Suppressor macrophage (primary cell): ENCODE results near the gene GPC2.

ENCODE experiments used
- DNase-seq, 4 experiments: peaks; one replicate each; pipeline ENCODE4 v3.0.0-alpha.2; 2020 to 2022

Gene GPC2

GRCh38 chr7:100167912-100168323 is 9.3 kb downstream of the GPC2 start:
- no peak for DNase-seq

GRCh38 chr7:100166970-100167911 is 9.9 kb downstream of the GPC2 start:
- peak in 2 of 4 experiments; percentile 29 to 41 for DNase-seq

GRCh38 chr7:100166317-100166940 is 10.8 kb downstream of the GPC2 start:
- DNase-seq = no peak

- no peak for DNase-seq
These were observed 13.3 kb downstream of the GPC2 start for GRCh38 chr7:100163871-100164270.

GRCh38 chr7:100163006-100163531 is 14.1 kb downstream of the GPC2 start:
- DNase-seq = no peak

- no peak for DNase-seq
These were observed 17.1 kb downstream of the GPC2 start for GRCh38 chr7:100160067-100160466.

- DNase-seq = peak in 2 of 4 experiments; percentile 30 to 40
These were observed 18.0 kb downstream of the GPC2 start for GRCh38 chr7:100159099-100159623.

- peak; percentile 86 to 95 (median 90) for DNase-seq
These were observed 18.7 kb downstream of the GPC2 start, which contains the start of gene TRAPPC14 for GRCh38 chr7:100158229-100159098. TSS of gene TRAPPC14 (minus strand) at chr7:100158723. CDS start at chr7:100158499, 224 bp downstream.

GRCh38 chr7:100157334-100158228 is 19.6 kb downstream of the GPC2 start:
- peak; percentile 56 to 83 (median 76) for DNase-seq

GRCh38 chr7:100157069-100157333 is 20.2 kb downstream of the GPC2 start:
- DNase-seq = no peak

- peak; percentile 61 to 86 (median 80) for DNase-seq
These were observed 20.7 kb downstream of the GPC2 start for GRCh38 chr7:100156331-100157068.

GRCh38 chr7:100155553-100156317 is 21.4 kb downstream of the GPC2 start:
- no peak for DNase-seq

- peak in 1 of 4 experiments; percentile 21 for DNase-seq
These were observed 22.3 kb downstream of the GPC2 start for GRCh38 chr7:100154651-100155491.

GRCh38 chr7:100153708-100154535 is 23.3 kb downstream of the GPC2 start:
- no peak for DNase-seq

- DNase-seq = no peak
These were observed 24.1 kb downstream of the GPC2 start for GRCh38 chr7:100152937-100153666.

GRCh38 chr7:100152404-100152803 is 24.8 kb downstream of the GPC2 start:
- DNase-seq = peak; percentile 66 to 87 (median 78)
